Stimulated activated CD4-positive, alpha-beta T cell treated with anti-CD3 and anti-CD28 coated beads, Interleukin-12 subunit alpha, Interleukin-12 subunit beta, amount 100 ng/mL, for 4 hours (primary cell): ENCODE data around the gene WBP1L.
"Not testable (repeated sequence)": the region's sequence is repeated elsewhere in the genome, so short reads cannot be mapped to it uniquely, and the experiment has no call there.

ENCODE experiments used
- DNase-seq: peaks from one replicate; pipeline ENCODE4 v3.0.0-alpha.2; 2020

The WBP1L gene

DNA sequence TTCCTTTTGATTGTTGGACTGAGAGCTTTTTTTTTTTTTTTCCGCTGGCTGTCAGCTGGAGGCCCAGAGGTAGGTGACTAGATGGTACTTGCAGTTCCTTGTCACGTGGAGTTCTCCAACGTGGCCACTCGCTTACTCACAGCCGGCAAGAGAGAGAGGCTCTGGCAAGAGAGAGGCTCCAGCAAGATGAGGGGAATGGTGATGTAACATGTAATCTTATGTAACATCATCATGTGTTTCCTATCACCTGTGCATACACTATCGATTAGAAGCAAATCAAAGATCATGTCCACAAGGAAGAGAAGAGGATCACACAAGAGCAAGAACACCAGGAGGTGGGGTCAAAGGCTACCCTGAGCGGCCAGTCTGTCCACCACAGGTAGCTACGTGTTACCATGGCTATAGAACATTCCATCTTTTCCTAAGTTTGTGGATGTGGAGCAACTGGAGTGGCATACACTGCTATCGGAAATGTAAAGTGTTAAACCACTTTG lies 106.3 kb downstream of the WBP1L start:
- no peak for DNase-seq

DNA sequence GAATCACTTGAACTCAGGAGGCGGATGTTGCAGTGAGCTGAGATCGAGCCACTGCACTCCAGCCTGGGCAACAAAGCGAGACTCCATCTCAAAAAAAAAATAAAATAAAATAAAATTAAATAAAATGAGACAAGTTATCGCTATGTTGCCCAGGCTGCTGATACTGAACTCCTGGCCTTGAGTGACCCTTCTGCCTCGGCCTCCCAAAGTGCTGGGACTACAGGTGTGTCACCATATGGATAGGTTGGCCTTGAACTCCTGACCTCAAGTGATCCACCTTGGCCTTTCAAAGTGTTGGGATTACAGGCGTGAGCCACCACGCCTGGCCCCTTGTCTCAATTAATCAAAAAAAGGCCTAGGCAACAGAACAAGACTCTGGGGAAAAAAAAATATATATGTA lies 109.5 kb downstream of the WBP1L start:
- not testable (repeated sequence) for DNase-seq

DNA sequence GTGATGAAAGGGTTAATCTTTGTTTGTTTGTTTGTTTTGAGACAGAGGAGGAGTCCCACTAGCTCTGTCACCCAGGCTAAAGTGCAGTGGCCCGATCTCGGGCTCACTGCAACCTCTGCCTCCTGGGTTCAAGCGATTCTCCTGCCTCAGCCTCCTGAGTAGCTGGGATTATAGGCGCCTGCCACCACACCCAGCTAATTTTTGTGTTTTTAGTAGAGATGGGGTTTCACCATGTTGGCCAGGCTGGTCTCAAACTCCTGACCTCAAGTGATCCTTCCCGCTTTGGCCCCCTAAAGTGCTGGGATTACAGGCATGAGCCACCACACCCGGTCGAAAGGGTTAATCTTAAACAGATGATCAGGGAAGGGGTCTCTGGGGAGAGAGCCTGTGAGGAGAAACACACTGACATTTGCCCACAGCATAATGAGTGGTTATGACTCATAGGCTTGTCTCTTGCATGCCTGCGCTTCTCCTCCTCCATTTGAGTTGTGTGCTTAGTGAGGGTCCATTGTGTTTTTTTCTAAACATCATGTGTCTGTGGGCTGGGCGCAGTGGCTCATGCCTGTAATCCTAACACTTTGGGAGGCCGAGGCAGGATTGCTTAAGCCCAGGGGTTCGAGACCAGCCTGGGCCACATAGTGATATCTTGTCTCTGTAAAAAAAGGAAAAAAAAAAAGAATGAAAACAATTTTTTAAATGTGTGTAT lies 112.1 kb downstream of the WBP1L start:
- DNase-seq = not testable (repeated sequence)

DNA sequence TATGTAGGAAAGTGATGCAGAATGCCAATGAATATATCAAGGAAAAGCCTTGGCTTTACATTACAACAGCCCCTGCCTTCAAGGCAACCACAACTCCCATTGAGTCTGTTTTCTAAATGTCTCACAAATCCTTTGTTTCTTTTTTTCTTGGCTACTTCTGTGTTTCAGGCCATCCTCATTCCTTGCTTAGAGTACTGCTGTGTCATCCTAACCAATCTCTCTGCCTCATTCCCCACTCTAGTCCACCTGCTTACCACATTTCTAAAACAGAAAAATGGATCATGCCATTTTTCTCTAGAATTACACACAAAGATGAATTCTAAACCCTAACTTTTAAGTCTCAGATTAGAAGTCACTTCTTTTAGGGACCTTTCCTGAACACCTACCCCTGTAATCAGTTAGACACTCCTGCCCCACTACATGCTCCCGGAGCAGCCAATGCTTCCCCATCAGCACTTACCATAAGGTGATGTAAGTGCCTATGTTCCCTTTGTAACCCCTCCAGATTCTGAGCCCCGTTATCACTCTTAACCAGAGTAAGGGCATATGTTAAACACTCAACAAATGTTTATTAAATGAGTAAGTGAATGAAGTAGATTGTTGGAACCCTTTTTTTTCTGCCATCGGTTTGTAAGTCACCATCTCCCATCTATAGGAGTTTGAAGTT lies 113.1 kb downstream of the WBP1L start:
- DNase-seq = no peak

DNA sequence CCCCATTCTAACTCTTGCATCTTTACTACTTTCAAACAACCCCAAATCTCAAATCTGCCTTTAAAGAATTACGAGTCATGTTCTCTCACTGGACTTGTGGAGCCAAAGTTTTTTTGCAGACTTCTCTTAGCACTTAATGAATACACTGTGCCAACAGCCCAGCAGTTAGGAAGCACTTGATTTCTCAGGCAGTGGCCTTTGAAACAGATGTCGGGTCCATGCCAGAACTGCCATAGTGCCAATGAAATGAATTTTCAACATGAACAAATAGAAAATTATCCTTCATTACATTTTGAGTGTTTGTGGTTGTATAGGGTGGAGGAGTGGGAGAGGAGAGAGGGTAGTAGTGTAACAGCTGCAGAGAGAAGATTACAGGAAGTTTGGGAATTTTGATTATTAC lies 116.2 kb downstream of the WBP1L start:
- DNase-seq = no peak

DNA sequence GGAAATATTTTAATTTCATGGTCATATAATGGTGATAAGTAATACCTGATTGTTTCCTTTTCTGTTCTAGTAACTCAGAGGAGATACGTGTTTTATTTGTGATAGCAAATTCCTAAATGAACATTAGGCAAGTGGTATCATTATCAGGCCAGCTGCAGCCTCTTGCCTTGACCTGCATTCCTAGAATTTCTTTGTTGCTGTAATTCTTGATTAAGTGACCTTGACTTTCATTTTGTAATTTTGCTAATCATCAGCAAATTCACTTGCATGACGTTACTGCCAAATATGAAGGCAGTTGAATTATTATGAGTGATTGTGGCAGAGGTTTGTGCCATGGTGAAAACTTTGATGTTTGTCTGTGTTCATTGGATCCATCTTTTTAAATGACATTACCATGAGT lies 119.9 kb downstream of the WBP1L start:
- no peak for DNase-seq

DNA sequence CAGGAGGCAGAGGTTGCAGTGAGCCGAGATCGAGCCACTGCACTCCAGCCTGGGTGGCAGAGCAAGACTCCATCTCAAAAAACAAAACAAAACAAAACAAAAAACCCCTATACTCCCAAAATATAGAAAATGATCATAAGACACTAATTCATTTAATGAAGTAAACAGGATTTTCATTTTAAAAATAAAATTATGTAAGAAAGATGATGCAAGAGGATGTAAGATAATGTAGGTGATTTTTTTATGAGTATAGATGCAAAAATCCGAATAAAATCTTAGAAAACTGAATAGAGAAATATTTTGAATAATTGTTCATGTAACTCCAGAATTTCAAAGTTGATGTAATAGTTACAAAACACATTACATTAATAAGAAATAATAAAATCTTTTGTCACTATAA lies 121.9 kb downstream of the WBP1L start:
- DNase-seq = no peak
